Stimulated activated CD8-positive, alpha-beta memory T cell treated with anti-CD3 and anti-CD28 coated beads, Interleukin-7, amount 100 ng/mL, for 4 hours (primary cell): Measurements from ENCODE around the gene TMEM184B.

ENCODE experiments used
- DNase-seq, 2 donors: peaks; one replicate each; pipeline ENCODE4 v3.0.0-alpha.2; 2020; ENCODE audit warnings: low read depth in 2 of 2

The TMEM184B gene

GRCh38 chr22:38226853-38227649 is 45.8 kb downstream of the TMEM184B start:
- no peak for DNase-seq

- DNase-seq, result no peak
Observed at GRCh38 chr22:38223289-38223960, 49.4 kb downstream of the TMEM184B start.

- no peak for DNase-seq
Observed at GRCh38 chr22:38222797-38223119, 50.1 kb downstream of the TMEM184B start.

GRCh38 chr22:38221908-38222796 is 50.7 kb downstream of the TMEM184B start:
- no peak for DNase-seq

GRCh38 chr22:38221407-38221806 is 51.4 kb downstream of the TMEM184B start:
- DNase-seq, result no peak

GRCh38 chr22:38220653-38221386 is 52.0 kb downstream of the TMEM184B start:
- no peak for DNase-seq

- DNase-seq, result no peak
Observed at GRCh38 chr22:38220163-38220562, 52.6 kb downstream of the TMEM184B start.

GRCh38 chr22:38219632-38220031 is 53.2 kb downstream of the TMEM184B start:
- DNase-seq, result no peak

- DNase-seq, result no peak
Observed at GRCh38 chr22:38218661-38219622, 53.9 kb downstream of the TMEM184B start.

GRCh38 chr22:38215156-38216038 is 57.4 kb downstream of the TMEM184B start:
- no peak for DNase-seq

GRCh38 chr22:38214302-38215056 is 58.3 kb downstream of the TMEM184B start:
- peak; percentile 35 to 52 for DNase-seq

GRCh38 chr22:38213990-38214301 is 58.9 kb downstream of the TMEM184B start:
- DNase-seq, result no peak

GRCh38 chr22:38213319-38213989 is 59.4 kb downstream of the TMEM184B start:
- DNase-seq, result no peak

- DNase-seq, result no peak
Observed at GRCh38 chr22:38212442-38212841, 60.4 kb downstream of the TMEM184B start.

GRCh38 chr22:38211556-38211955 is 61.3 kb downstream of the TMEM184B start:
- no peak for DNase-seq

- no peak for DNase-seq
Observed at GRCh38 chr22:38208551-38208968, 64.2 kb downstream of the TMEM184B start.

- DNase-seq, result no peak
Observed at GRCh38 chr22:38207898-38208432, 64.8 kb downstream of the TMEM184B start.
